Adrenal gland (tissue), 5 donors: ENCODE measurements around the gene CEP128.

Experiments used
- POLR2A ChIP-seq, 2 donors: fragments of 450-650 bp; IDR thresholded peaks; one replicate each; pipeline ENCODE4 v1.6.1; 2017; ENCODE audit warnings: antibody characterized with exemption in 2 of 2, mild to moderate bottlenecking in 2 of 2, moderate library complexity in 1 of 2
- TF ChIP-seq, protein P1 (sequence below), 6 experiments: fragments of 450-650 bp in 4 of 6; fragments of 200-600 bp in 2 of 6; sonication (generic) in 1 of 6; IDR thresholded peaks; 1 replicate in 5 of 6; 2 replicates in 1 of 6; pipeline versions ENCODE4 v1.5.1 to v1.8.0; 2016 to 2021; ENCODE audit warnings: antibody characterized with exemption in 6 of 6, mild to moderate bottlenecking in 2 of 6, moderate library complexity in 1 of 6
- donor health status: DM: no; HTN: no; CAD: no.

DNA sequence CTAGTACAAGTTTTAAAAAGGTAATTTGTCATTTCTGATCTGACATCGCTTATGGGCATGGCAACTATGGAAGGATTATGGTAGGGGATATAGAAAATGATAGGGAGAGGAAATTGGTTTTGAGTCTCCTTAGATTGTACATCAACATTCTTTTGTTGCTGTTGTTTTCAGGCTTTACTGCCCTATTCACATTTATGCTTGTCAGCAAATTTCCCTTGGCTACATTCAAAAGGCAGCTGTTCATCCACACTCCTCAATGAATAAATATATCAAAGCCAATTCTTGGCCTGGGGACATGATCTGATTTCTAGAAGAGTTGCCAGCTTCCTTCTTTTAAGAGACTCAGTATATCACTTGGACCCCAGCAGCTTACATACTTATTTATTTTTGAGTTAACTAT is 283.4 kb downstream of the CEP128 start:
- TF ChIP-seq, protein P1, sequence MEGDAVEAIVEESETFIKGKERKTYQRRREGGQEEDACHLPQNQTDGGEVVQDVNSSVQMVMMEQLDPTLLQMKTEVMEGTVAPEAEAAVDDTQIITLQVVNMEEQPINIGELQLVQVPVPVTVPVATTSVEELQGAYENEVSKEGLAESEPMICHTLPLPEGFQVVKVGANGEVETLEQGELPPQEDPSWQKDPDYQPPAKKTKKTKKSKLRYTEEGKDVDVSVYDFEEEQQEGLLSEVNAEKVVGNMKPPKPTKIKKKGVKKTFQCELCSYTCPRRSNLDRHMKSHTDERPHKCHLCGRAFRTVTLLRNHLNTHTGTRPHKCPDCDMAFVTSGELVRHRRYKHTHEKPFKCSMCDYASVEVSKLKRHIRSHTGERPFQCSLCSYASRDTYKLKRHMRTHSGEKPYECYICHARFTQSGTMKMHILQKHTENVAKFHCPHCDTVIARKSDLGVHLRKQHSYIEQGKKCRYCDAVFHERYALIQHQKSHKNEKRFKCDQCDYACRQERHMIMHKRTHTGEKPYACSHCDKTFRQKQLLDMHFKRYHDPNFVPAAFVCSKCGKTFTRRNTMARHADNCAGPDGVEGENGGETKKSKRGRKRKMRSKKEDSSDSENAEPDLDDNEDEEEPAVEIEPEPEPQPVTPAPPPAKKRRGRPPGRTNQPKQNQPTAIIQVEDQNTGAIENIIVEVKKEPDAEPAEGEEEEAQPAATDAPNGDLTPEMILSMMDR (IDR thresholded peaks at IDR 0.05): no peak
- no peak for TF ChIP-seq POLR2A (IDR thresholded peaks at IDR 0.05)
